EH (cell line): ENCODE results near the gene HLF.

ENCODE experiments used
- DNase-seq: peaks from one replicate; pipeline ENCODE4 v3.0.0-alpha.2; 2015; ENCODE audit warnings: low read depth

Gene HLF

GRCh38 chr17:55264645-55265298, at the start of gene HLF:
Gene HLF (plus strand): TSS chr17:55264960. CDS start chr17:55265485, 525 bp downstream.
- DNase-seq, result peak; percentile 71

- DNase-seq, result no peak
Measured at GRCh38 chr17:55215711-55216110, 49.0 kb upstream of the HLF start.

- DNase-seq, result no peak
Measured at GRCh38 chr17:55216888-55217287, 47.9 kb upstream of the HLF start.

GRCh38 chr17:55219459-55219858, 45.3 kb upstream of the HLF start:
- no peak for DNase-seq

GRCh38 chr17:55219934-55220333, 44.8 kb upstream of the HLF start:
- DNase-seq, result no peak

- no peak for DNase-seq
Measured at GRCh38 chr17:55223524-55223923, 41.2 kb upstream of the HLF start.

GRCh38 chr17:55224746-55225145, 40.0 kb upstream of the HLF start:
- no peak for DNase-seq

GRCh38 chr17:55225237-55225636, 39.5 kb upstream of the HLF start:
- no peak for DNase-seq

- no peak for DNase-seq
Measured at GRCh38 chr17:55228683-55229192, 36.0 kb upstream of the HLF start.

- DNase-seq, result no peak
Measured at GRCh38 chr17:55229276-55229675, 35.5 kb upstream of the HLF start.

- no peak for DNase-seq
Measured at GRCh38 chr17:55230716-55231115, 34.0 kb upstream of the HLF start.

GRCh38 chr17:55233840-55234239, 30.9 kb upstream of the HLF start:
- DNase-seq, result no peak

GRCh38 chr17:55236316-55236715, 28.4 kb upstream of the HLF start:
- no peak for DNase-seq

GRCh38 chr17:55237268-55237667, 27.5 kb upstream of the HLF start:
- DNase-seq, result no peak

GRCh38 chr17:55237841-55238178, 26.9 kb upstream of the HLF start:
- no peak for DNase-seq

GRCh38 chr17:55238179-55238930, 26.4 kb upstream of the HLF start:
- peak; percentile 91 for DNase-seq

- peak; percentile 3 for DNase-seq
Measured at GRCh38 chr17:55238931-55239297, 25.8 kb upstream of the HLF start.

- no peak for DNase-seq
Measured at GRCh38 chr17:55241097-55241496, 23.7 kb upstream of the HLF start.

GRCh38 chr17:55242476-55242875, 22.3 kb upstream of the HLF start:
- no peak for DNase-seq

GRCh38 chr17:55245986-55246385, 18.8 kb upstream of the HLF start:
- no peak for DNase-seq

GRCh38 chr17:55246583-55246982, 18.2 kb upstream of the HLF start:
- DNase-seq, result no peak

- DNase-seq, result no peak
Measured at GRCh38 chr17:55248077-55248476, 16.7 kb upstream of the HLF start.

- no peak for DNase-seq
Measured at GRCh38 chr17:55249861-55250260, 14.9 kb upstream of the HLF start.

- DNase-seq, result no peak
Measured at GRCh38 chr17:55254375-55254774, 10.4 kb upstream of the HLF start.
